Liver (tissue), 9 donors: ENCODE data around the gene TRIM71. TPM values are rescaled to one million over a fixed set of nuclear protein-coding genes. Genes with fewer than 3 reads are reported as not detected.

Experiments used
- DNase-seq: peaks from one replicate; pipeline ENCODE4 v3.0.0-alpha.2; 2017; ENCODE audit warnings: low spot score
- H3K27ac ChIP-seq, 2 donors: one replicate each; pipeline ENCODE4 v1.7.0; 2013; ENCODE audit warnings: inconsistent platforms in 2 of 2, low read length in 2 of 2, control low read depth in 1 of 2, low read depth in 1 of 2, mild to moderate bottlenecking in 1 of 2
- H3K27me3 ChIP-seq, 4 donors: one replicate each; pipeline versions ENCODE4 v1.6.1 to v1.7.0; 2013; ENCODE audit warnings: low read length in 3 of 4, inconsistent platforms in 1 of 4, mild to moderate bottlenecking in 1 of 4, moderate library complexity in 1 of 4; ENCODE audit not compliant: control insufficient read depth in 4 of 4, insufficient read depth in 4 of 4
- H3K36me3 ChIP-seq, 4 donors: one replicate each; pipeline versions ENCODE4 v1.6.1 to v1.7.0; 2013; ENCODE audit warnings: low read length in 3 of 4, mild to moderate bottlenecking in 3 of 4, low read depth in 1 of 4, moderate library complexity in 1 of 4; ENCODE audit not compliant: control insufficient read depth in 4 of 4, insufficient read depth in 3 of 4
- H3K4me1 ChIP-seq, 4 donors: one replicate each; pipeline versions ENCODE4 v1.6.1 to v1.7.0; 2013; ENCODE audit warnings: low read length in 3 of 4, mild to moderate bottlenecking in 3 of 4, moderate library complexity in 1 of 4; ENCODE audit not compliant: control insufficient read depth in 4 of 4, insufficient read depth in 4 of 4
- H3K4me3 ChIP-seq, 3 donors: one replicate each; pipeline versions ENCODE4 v1.6.1 to v1.7.0; 2013; ENCODE audit warnings: low read length in 3 of 3, control low read depth in 1 of 3, low read depth in 1 of 3, mild to moderate bottlenecking in 1 of 3
- H3K9ac ChIP-seq, 2 donors: one replicate each; pipeline ENCODE4 v1.7.0; 2013; ENCODE audit warnings: low read length in 2 of 2, mild to moderate bottlenecking in 2 of 2, moderate library complexity in 2 of 2, control low read depth in 1 of 2, low read depth in 1 of 2
- H3K9me3 ChIP-seq, 4 donors: one replicate each; pipeline versions ENCODE4 v1.6.1 to v1.7.0; 2013; ENCODE audit warnings: low read length in 3 of 4; ENCODE audit not compliant: control insufficient read depth in 4 of 4
- EGR1 ChIP-seq, 2 donors: IDR thresholded peaks; 2 replicates each; pipeline ENCODE4 v1.6.1; 2016 to 2018; ENCODE audit warnings: antibody characterized with exemption in 2 of 2, low read depth in 2 of 2
- FOXA1 ChIP-seq: IDR thresholded peaks from 2 replicates; pipeline ENCODE4 v1.6.1; 2016; ENCODE audit warnings: antibody characterized with exemption
- FOXA2 ChIP-seq: IDR thresholded peaks from 2 replicates; pipeline ENCODE4 v1.6.1; 2016; ENCODE audit warnings: antibody characterized with exemption
- GABPA ChIP-seq, 2 donors: IDR thresholded peaks in 1 of 2; conservative IDR thresholded peaks in 1 of 2; 2 replicates each; pipeline ENCODE4 v1.6.1; 2016; ENCODE audit warnings: antibody characterized with exemption in 2 of 2, mild to moderate bottlenecking in 1 of 2, moderate library complexity in 1 of 2
- HNF4A ChIP-seq, 2 donors: conservative IDR thresholded peaks; 2 replicates each; pipeline ENCODE4 v1.6.1; 2016; ENCODE audit warnings: antibody characterized with exemption in 2 of 2, mild to moderate bottlenecking in 2 of 2
- HNF4G ChIP-seq: IDR thresholded peaks from 2 replicates; pipeline ENCODE4 v1.6.1; 2016; ENCODE audit warnings: antibody characterized with exemption
- JUND ChIP-seq, 2 donors: IDR thresholded peaks; 2 replicates each; pipeline ENCODE4 v1.6.1; 2016; ENCODE audit warnings: antibody characterized with exemption in 2 of 2
- NR2F2 ChIP-seq: IDR thresholded peaks from 2 replicates; pipeline ENCODE4 v1.6.1; 2016; ENCODE audit warnings: antibody characterized with exemption
- RAD21 ChIP-seq, 2 donors: IDR thresholded peaks; 2 replicates each; pipeline ENCODE4 v1.6.1; 2016; ENCODE audit warnings: antibody characterized with exemption in 2 of 2, mild to moderate bottlenecking in 2 of 2
- RXRA ChIP-seq, 2 donors: IDR thresholded peaks; 2 replicates each; pipeline ENCODE4 v1.6.1; 2017 to 2018; ENCODE audit warnings: antibody characterized with exemption in 2 of 2, mild to moderate bottlenecking in 1 of 2
- SP1 ChIP-seq: IDR thresholded peaks from 2 replicates; pipeline ENCODE4 v1.6.1; 2018; ENCODE audit warnings: antibody characterized with exemption, mild to moderate bottlenecking
- TAF1 ChIP-seq: conservative IDR thresholded peaks from 2 replicates; pipeline ENCODE4 v1.6.1; 2016; ENCODE audit warnings: antibody characterized with exemption, mild to moderate bottlenecking
- YY1 ChIP-seq: IDR thresholded peaks from 2 replicates; pipeline ENCODE4 v1.6.1; 2016; ENCODE audit warnings: antibody characterized with exemption, mild to moderate bottlenecking
- WGBS: extraction: QIAGEN DNeasy Blood & Tissue Kit; methylation state at CpG from one replicate; pipeline ENCODE4 v1.1.7; 2013; 5-methylcytosine and 5-hydroxymethylcytosine counted together
- polyA plus RNA-seq, 2 donors: library from polyadenylated mRNA; stranded (reverse) in 1 of 2; unstranded in 1 of 2; fragments of 200-250 nt in 1 of 2; fragments of >200 nt in 1 of 2; fragmentation: Nextera tagmentation in 1 of 2; extraction: Ambion mirVana in 1 of 2; gene quantifications; one replicate each; pipeline versions ENCODE4 v1.2.1 to v1.2.3, GENCODE V29; 2013 to 2015
- total RNA-seq, 2 donors: library from RNA; depleted of rRNA; stranded (reverse); fragments of >200 nt; gene quantifications; one replicate each; pipeline ENCODE4 v1.2.3, GENCODE V29; 2014
- TF ChIP-seq, protein P1 (sequence below): IDR thresholded peaks from 2 replicates; pipeline ENCODE4 v1.6.1; 2016; ENCODE audit warnings: antibody characterized with exemption
- TF ChIP-seq, protein P2 (sequence below): fragments of 150-350 bp; IDR thresholded peaks from 2 replicates; pipeline ENCODE4 v1.5.1; 2017; ENCODE audit warnings: improper control_type of control experiment, low read depth, low read length; ENCODE audit not compliant: missing input control
- TF ChIP-seq, protein P3 (sequence below): IDR thresholded peaks from 2 replicates; pipeline ENCODE4 v1.6.1; 2016; ENCODE audit warnings: antibody characterized with exemption
- TF ChIP-seq, protein P4 (sequence below): IDR thresholded peaks from 2 replicates; pipeline ENCODE4 v1.6.1; 2016; ENCODE audit warnings: antibody characterized with exemption
- TF ChIP-seq, protein P5 (sequence below): IDR thresholded peaks from 2 replicates; pipeline ENCODE4 v1.6.1; 2016; ENCODE audit warnings: antibody characterized with exemption, mild to moderate bottlenecking
- donor health status: healthy.
- donor health status: healthy.
- donor health status: healthy.
- donor health status: healthy.
- donor health status: healthy.

TRIM71 gene
- total and polyA plus RNA-seq, 4 donors = under 0.01 to 9.1 TPM; not detected in 2

DNA sequence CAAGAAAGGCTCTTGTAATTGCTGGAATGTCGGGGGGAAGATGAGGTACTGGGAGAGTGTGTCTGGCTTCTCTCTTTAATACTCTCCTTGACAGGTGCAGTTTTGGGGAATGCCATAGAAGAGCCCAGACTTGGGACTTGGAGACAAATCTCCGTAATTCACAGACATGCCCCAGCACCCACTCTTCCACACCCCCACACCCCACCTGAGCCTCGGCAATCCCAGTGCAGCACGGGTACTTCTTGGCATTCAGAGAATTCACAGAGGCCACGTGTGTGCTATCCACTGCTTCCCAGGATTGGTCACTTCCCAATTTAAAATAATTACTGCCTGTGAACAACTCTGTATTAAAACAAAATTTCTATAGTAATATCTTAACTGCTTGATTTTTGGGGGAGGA is 43.9 kb downstream of the TRIM71 start:
- TF ChIP-seq SP1 (no peak), HNF4G (no peak), GABPA (IDR thresholded peaks at IDR 0.05 in 1 of 2, conservative IDR thresholded peaks at IDR 0.05 in 1 of 2) (no peak), FOXA1 (no peak), EGR1 (IDR thresholded peaks at IDR 0.05; ENCODE audit: low read depth in 2 of 2) (no peak), NR2F2 (no peak), YY1 (no peak), RAD21 (IDR thresholded peaks at IDR 0.05) (no peak), HNF4A (conservative IDR thresholded peaks at IDR 0.05) (no peak), RXRA (IDR thresholded peaks at IDR 0.05) (no peak), FOXA2 (no peak), TAF1 (no peak), JUND (IDR thresholded peaks at IDR 0.05) (no peak)
- TF ChIP-seq, protein P1, sequence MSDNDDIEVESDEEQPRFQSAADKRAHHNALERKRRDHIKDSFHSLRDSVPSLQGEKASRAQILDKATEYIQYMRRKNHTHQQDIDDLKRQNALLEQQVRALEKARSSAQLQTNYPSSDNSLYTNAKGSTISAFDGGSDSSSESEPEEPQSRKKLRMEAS = no peak
- TF ChIP-seq, protein P2, sequence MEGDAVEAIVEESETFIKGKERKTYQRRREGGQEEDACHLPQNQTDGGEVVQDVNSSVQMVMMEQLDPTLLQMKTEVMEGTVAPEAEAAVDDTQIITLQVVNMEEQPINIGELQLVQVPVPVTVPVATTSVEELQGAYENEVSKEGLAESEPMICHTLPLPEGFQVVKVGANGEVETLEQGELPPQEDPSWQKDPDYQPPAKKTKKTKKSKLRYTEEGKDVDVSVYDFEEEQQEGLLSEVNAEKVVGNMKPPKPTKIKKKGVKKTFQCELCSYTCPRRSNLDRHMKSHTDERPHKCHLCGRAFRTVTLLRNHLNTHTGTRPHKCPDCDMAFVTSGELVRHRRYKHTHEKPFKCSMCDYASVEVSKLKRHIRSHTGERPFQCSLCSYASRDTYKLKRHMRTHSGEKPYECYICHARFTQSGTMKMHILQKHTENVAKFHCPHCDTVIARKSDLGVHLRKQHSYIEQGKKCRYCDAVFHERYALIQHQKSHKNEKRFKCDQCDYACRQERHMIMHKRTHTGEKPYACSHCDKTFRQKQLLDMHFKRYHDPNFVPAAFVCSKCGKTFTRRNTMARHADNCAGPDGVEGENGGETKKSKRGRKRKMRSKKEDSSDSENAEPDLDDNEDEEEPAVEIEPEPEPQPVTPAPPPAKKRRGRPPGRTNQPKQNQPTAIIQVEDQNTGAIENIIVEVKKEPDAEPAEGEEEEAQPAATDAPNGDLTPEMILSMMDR = no peak
- TF ChIP-seq, protein P3, sequence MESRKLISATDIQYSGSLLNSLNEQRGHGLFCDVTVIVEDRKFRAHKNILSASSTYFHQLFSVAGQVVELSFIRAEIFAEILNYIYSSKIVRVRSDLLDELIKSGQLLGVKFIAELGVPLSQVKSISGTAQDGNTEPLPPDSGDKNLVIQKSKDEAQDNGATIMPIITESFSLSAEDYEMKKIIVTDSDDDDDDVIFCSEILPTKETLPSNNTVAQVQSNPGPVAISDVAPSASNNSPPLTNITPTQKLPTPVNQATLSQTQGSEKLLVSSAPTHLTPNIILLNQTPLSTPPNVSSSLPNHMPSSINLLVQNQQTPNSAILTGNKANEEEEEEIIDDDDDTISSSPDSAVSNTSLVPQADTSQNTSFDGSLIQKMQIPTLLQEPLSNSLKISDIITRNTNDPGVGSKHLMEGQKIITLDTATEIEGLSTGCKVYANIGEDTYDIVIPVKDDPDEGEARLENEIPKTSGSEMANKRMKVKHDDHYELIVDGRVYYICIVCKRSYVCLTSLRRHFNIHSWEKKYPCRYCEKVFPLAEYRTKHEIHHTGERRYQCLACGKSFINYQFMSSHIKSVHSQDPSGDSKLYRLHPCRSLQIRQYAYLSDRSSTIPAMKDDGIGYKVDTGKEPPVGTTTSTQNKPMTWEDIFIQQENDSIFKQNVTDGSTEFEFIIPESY = no peak
- TF ChIP-seq, protein P4, sequence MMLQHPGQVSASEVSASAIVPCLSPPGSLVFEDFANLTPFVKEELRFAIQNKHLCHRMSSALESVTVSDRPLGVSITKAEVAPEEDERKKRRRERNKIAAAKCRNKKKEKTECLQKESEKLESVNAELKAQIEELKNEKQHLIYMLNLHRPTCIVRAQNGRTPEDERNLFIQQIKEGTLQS = no peak
- TF ChIP-seq, protein P5, sequence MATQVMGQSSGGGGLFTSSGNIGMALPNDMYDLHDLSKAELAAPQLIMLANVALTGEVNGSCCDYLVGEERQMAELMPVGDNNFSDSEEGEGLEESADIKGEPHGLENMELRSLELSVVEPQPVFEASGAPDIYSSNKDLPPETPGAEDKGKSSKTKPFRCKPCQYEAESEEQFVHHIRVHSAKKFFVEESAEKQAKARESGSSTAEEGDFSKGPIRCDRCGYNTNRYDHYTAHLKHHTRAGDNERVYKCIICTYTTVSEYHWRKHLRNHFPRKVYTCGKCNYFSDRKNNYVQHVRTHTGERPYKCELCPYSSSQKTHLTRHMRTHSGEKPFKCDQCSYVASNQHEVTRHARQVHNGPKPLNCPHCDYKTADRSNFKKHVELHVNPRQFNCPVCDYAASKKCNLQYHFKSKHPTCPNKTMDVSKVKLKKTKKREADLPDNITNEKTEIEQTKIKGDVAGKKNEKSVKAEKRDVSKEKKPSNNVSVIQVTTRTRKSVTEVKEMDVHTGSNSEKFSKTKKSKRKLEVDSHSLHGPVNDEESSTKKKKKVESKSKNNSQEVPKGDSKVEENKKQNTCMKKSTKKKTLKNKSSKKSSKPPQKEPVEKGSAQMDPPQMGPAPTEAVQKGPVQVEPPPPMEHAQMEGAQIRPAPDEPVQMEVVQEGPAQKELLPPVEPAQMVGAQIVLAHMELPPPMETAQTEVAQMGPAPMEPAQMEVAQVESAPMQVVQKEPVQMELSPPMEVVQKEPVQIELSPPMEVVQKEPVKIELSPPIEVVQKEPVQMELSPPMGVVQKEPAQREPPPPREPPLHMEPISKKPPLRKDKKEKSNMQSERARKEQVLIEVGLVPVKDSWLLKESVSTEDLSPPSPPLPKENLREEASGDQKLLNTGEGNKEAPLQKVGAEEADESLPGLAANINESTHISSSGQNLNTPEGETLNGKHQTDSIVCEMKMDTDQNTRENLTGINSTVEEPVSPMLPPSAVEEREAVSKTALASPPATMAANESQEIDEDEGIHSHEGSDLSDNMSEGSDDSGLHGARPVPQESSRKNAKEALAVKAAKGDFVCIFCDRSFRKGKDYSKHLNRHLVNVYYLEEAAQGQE = no peak
- Histone ChIP-seq H3K9ac (no peak overlapping the region), H3K27me3 (no peaks in the 10 kb centered on the region), H3K9me3 (no peaks in the 10 kb centered on the region), H3K4me1 (no peaks in the 10 kb centered on the region), H3K27ac (no peak overlapping the region), H3K4me3 (no peak overlapping the region), H3K36me3 (no peaks in the 10 kb centered on the region)
- no peak for DNase-seq
- WGBS = 89% methylated on average over 5 of the region's 5 CpGs
